HuH-7.5 (cell line): ENCODE measurements around the gene ZNF813.
"Not testable (repeated sequence)": the region's sequence is repeated elsewhere in the genome, so short reads cannot be mapped to it uniquely, and the experiment has no call there.

Experiments
- DNase-seq: peaks from one replicate; pipeline ENCODE4 v3.0.0; 2011; ENCODE audit warnings: low spot score

The ZNF813 gene

DNA sequence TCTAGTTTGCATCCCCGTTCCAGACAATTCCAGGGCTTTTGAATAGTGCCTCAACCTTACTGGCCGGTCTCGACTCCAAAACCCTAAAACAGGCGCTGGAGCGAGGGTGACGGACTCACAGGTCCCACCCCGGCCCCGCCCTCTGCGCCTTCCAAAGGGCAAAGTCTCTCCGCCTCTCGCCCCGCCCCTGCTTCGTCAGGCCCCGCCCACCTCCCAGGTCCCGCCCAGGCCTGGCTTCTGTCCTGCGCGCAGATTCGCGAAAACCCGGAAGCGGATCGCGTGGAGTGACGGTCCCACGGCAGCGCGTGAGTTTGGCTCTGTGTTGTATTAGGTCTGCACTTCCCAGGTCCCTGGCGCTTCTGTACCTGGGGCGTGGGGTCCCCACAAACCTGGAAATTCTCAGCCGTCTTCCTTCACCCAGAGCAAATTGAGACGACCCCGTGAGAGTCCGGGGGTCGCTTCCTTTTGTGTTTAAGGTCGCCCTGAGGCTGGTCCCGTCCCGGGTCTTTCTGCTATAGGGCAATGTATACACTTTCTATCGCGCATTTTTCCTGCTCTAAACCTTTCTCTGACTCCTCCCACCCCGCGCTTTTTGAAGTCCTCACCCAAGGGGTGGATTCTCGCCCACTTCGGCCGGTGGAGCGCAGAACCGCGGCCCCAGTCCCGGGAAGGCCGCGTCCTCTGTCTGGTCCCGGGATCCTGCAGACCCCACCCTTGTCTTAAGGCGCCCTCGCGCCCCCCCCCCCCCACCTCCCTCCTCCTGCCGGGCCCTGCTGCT, at the start of gene ZNF813:
TSS of gene ZNF813 (plus strand) at position 249 of the 778 bp plus-strand sequence. CDS start 16,090 bp downstream, outside the sequence.
- peak; percentile 69 for DNase-seq

- DNase-seq: not testable (repeated sequence)
Measured at GRCh38 chr19:53420520-53421315, 46.8 kb upstream of the ZNF813 start.

- no peak for DNase-seq
Measured at GRCh38 chr19:53422551-53422950, 45.0 kb upstream of the ZNF813 start.

DNA sequence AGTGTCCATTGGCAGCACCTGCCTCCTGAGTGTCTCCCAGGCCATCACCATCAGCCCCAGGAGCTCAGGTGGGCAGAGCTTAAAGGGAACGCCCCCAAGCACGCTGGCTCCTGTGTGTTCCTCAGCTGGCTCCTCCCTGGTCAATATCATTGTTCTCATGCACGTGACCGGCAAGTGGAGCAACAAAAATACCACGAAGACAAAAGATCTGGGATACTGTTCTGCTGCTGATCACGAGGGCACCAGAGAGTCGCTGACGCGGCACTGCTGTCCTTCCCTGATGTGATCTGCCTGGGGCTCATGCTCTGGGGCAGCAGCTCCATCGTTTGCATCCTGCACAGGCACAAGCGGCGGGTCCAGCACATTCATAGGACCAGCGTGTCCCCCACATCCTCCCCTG, 44.5 kb upstream of the ZNF813 start:
- not testable (repeated sequence) for DNase-seq

DNA sequence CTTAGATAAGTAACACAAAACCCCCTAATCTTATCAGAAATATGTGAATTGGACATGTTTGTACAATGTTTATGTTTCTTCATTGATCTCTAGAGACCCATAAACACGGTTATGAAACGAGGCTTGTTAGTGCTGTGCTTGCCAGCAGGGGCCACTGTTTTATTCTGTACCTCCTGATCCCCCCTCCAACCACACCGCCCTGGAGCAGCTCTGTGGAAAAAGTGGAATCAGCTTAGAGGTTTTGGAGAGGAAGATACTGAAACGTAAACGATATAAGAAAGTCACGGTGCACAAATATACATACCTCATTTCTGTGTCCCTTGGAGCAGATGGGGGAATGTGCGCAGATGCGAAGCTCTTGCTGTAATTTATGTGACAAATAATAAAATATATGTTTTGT, 43.9 kb upstream of the ZNF813 start:
- not testable (repeated sequence) for DNase-seq

DNA sequence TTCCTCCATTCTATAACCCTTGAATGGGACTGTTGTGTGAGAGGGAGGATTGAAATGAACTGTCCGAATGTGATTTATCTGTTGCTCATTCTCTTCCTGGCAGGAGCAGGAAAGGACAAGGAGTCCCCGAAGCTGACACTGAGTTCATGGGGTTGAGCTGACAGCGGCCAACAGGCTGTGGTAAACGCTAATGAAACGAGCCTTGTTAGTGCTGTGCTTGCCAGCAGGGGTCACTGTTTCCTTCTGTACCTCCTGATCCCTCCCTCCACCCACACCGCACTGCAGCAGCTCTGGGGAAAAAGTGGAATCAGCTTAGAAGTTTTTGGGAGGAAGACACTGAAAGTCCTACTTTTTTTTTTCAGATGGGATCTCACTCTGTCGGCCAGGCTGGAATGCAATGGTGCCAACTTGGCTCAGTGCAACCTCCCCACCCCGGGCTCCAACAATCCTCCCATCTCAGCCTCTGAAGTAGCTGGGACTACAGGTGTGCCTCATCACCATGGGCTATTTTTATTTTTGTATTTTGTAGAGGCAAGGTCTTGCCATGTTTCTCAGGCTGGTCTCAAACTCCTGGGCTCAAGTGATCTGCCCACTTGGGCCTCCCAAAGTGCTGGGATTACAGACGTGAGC, 42.5 kb upstream of the ZNF813 start:
- DNase-seq: peak; percentile 21

GRCh38 chr19:53431399-53432087, 36.0 kb upstream of the ZNF813 start, which contains the start of gene ZNF761:
Gene ZNF761 (plus strand): TSS chr19:53431984. CDS start chr19:53447269, 15,285 bp downstream.
- DNase-seq: peak; percentile 65

DNA sequence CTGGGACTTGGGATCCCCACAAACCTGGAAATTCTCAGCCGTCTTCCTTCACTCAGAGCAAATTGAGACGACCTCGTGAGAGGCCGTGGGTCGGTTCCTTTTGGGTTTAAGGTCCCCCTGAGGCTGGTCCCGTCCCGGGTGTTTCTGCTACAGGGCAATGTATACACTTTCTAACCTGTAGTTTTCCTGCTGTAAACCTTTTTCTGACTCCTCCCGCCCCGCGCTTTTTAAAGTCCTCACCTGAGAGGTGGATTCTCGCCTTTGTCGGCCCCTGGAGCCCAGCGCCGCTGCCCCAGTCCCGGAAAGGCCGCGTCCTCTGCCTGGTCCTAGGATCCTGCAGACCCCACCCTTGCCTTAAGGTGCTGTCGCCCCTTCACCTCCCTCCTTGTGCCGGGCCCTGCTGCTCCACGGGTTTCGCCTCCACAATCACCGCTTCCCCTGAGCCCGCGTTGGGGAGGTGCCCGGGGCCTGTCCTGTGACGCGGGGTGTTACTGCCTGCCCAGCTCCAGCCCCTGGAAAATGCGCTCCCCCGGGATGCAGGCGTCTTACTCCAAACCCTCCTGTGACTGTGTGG, 35.4 kb upstream of the ZNF813 start:
- no peak for DNase-seq

DNA sequence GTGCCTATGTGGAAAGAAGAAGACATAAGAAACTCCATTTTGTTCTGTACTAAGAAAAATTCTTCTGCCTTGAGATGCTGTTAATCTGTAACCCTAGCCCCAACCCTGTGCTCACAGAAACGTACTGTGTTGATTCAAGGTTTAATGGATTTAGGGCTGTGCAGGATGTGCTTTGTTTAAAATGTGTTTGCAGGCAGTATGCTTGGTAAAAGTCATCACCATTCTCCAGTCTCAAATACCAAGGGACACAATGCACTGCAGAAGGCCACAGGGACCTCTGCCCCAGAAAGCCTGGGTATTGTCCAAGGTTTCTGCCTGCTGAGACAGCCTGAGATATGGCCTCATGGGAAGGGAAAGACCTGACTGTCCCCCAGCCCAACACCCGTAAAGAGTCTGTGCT, 23.7 kb upstream of the ZNF813 start:
- not testable (repeated sequence) for DNase-seq

DNA sequence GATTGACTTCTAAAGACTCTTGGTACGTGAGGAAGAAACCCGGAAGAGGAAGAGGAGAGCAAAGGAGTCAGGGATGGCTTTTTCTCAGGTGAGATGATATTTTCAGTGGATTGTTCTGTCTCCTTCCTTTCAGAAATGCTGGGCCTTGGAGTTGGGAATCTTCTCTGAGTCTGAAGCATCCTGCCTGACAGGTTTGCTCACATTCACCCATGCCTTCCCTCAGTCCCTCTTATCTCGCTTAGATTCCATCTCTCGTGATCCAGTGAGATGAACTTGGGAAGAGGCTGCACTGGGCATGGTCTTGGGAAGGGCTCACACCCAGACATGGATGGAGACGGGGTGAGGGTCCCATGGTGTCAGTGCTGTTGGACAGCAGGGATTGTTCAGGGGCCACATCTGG, 20.3 kb upstream of the ZNF813 start:
- DNase-seq: not testable (repeated sequence)

- DNase-seq: no peak
Measured at GRCh38 chr19:53455828-53456227, 11.7 kb upstream of the ZNF813 start.

DNA sequence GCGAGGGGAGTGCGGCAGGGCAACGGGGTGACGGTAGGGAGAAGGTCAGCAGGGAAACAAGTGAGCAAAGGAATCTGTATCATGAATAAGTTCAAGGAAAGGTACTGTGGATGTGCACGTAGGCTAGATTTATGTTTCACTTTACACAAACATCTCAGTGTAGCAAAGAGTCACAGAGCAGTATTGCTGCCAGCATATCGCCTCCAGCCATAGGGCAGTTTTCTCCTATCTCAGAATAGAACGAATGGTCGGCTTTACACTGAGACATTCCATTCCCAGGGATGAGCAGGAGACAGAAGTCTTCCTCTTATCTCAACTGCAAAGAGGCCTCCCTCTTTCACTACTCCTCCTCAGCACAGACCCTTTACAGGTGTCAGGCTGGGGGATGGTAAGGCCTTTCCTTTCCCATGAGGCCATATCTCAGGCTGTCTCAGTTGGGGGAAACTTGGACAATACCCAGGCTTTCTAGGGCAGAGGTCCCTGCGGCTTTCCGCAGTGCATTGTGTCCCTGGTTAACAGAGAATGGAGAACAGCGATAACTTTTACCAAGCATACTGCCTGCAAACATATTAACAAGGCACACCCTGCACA, 7.3 kb upstream of the ZNF813 start:
- DNase-seq: not testable (repeated sequence)

GRCh38 chr19:53461866-53462265, 5.7 kb upstream of the ZNF813 start:
- no peak for DNase-seq

- DNase-seq: no peak
Measured at GRCh38 chr19:53462861-53463260, 4.7 kb upstream of the ZNF813 start.

DNA sequence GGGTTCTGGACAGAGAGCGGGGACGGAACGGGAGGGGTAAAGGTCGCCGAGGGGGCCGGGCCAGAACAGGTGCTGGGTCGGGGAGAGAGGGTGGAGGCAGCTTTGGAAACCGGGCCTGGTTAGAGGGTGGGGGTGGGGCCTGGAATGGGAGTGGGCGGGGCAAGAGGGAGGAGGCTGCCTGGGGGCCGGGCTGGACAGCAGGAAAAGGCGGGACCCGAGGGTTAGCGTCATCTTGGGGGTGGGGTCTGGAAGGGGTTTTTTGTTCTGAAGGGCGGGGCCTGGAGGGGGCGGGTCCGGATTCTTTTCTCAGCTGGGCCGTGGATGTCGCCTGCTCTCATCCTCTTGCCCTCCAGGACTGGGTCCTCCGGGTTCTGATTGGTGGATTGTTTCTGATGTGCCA, 4.3 kb upstream of the ZNF813 start:
- no peak for DNase-seq

GRCh38 chr19:53466726-53467484, 628 bp upstream of the ZNF813 start:
- DNase-seq: peak; percentile 27

DNA sequence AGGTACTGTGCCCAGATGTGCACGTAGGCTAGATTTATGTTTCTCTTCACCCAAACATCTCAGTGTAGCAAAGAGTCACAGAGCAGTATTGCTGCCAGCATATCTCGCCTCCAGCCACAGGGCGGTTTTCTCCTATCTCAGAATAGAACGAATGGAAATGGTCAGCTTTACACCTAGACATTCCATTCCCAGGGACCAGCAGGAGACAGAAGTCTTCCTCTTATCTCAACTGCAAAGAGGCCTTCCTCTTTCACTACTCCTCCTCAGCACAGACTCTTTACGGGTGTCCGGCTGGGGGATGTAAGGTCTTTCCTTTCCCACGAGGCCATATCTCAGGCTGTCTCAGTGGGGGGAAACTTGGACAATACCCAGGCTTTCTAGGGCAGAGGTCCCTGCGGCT, 1.1 kb downstream of the ZNF813 start:
- not testable (repeated sequence) for DNase-seq

DNA sequence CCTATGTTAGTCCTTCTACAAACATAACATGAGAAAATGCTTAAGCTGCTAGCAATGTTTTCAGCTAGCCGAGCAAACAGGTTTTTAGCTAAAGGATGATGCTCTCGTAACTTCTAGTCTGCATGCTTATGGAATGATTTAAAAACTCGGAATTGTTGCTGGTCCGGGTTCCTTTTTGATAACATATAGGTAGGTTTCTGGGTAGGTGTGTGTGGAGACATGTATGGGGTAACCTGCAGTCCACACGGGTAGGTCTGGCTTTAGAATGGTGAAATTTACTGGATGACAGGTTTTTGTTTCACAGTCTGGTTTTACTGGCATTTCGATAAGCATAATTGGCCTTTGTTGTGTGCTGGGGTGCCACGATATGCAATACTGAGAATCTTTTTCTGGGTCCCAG, 4.4 kb downstream of the ZNF813 start:
- no peak for DNase-seq

DNA sequence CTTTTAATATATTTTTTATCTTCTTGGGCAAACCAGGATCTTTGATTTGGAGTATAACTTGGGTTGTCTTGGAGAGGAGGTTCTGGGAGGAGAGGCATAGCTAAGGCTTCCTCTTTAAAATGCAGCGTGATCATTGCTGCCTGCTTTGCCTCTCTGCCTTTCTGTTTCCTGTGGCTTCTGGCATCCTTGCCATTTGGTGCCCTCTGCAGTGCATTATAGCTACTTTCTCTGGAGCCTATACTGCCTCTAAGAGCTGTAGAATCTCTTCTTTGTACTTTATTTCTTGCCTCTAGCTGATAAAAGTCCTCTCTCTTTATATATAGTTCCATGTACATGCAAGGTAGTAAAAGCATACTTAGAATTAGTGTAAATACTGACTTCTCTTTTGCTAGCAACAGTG, 7.3 kb downstream of the ZNF813 start:
- DNase-seq: not testable (repeated sequence)

GRCh38 chr19:53475470-53475869, 7.9 kb downstream of the ZNF813 start:
- DNase-seq: not testable (repeated sequence)
